Mesenchymal stem cell (in vitro differentiated cells and primary cell): ENCODE data around the gene BYSL.
"Not testable (repeated sequence)": the region's sequence is repeated elsewhere in the genome, so short reads cannot be mapped to it uniquely, and the experiment has no call there.

Source experiments
- DNase-seq: peaks from one replicate; pipeline ENCODE4 v3.0.0-alpha.2; 2013
- H2AFZ ChIP-seq: one replicate; pipeline ENCODE4 v1.6.1; 2013; ENCODE audit warnings: low read depth, mild to moderate bottlenecking, control low read depth, inconsistent platforms, low read length, moderate library complexity
- H2AK5ac ChIP-seq: 2 replicates; pipeline ENCODE4 v1.6.1; 2013; ENCODE audit warnings: low read length, moderate library complexity, mild to moderate bottlenecking, inconsistent platforms; ENCODE audit not compliant: severe bottlenecking
- H2BK120ac ChIP-seq: one replicate; pipeline ENCODE4 v1.6.1; 2013; ENCODE audit warnings: low read depth, mild to moderate bottlenecking, inconsistent platforms, low read length, moderate library complexity
- H2BK12ac ChIP-seq, 2 experiments: one replicate each; pipeline ENCODE4 v1.6.1; 2013; ENCODE audit warnings: inconsistent platforms in 2 of 2, low read length in 2 of 2, mild to moderate bottlenecking in 2 of 2, moderate library complexity in 2 of 2, control low read depth in 1 of 2
- H2BK15ac ChIP-seq: one replicate; pipeline ENCODE4 v1.6.1; 2013; ENCODE audit warnings: mild to moderate bottlenecking, low read depth, inconsistent platforms; ENCODE audit not compliant: poor library complexity, severe bottlenecking
- H2BK5ac ChIP-seq: 2 replicates; pipeline ENCODE4 v1.6.1; 2013; ENCODE audit warnings: low read depth, mild to moderate bottlenecking, low read length, control low read depth, inconsistent platforms; ENCODE audit not compliant: poor library complexity, severe bottlenecking
- H3K14ac ChIP-seq, 2 experiments: one replicate each; pipeline ENCODE4 v1.6.1; 2013; ENCODE audit warnings: inconsistent platforms in 2 of 2, low read length in 2 of 2, control low read depth in 1 of 2, mild to moderate bottlenecking in 1 of 2, moderate library complexity in 1 of 2
- H3K18ac ChIP-seq, 2 experiments: one replicate each; pipeline ENCODE4 v1.6.1; 2013; ENCODE audit warnings: inconsistent platforms in 2 of 2, low read length in 2 of 2, control low read depth in 1 of 2, low read depth in 1 of 2, mild to moderate bottlenecking in 1 of 2
- H3K23ac ChIP-seq, 2 experiments: one replicate each; pipeline ENCODE4 v1.6.1; 2013; ENCODE audit warnings: inconsistent platforms in 2 of 2, low read length in 2 of 2, mild to moderate bottlenecking in 2 of 2, moderate library complexity in 2 of 2, control low read depth in 1 of 2
- H3K27ac ChIP-seq: 2 replicates; pipeline ENCODE4 v1.5.1; 2013; ENCODE audit warnings: mild to moderate bottlenecking, moderate library complexity, low read length, control low read depth, inconsistent platforms; ENCODE audit not compliant: poor library complexity, severe bottlenecking
- H3K27me3 ChIP-seq, 2 experiments: 2 replicates each; pipeline versions ENCODE4 v1.6.1 to v1.7.0; 2013; ENCODE audit warnings: low read length in 2 of 2, mild to moderate bottlenecking in 2 of 2, moderate library complexity in 2 of 2, control low read depth in 1 of 2, inconsistent platforms in 1 of 2; ENCODE audit not compliant: control insufficient read depth in 1 of 2, insufficient read depth in 1 of 2
- H3K36me3 ChIP-seq, 2 experiments: 2 replicates each; pipeline versions ENCODE4 v1.6.1 to v1.7.0; 2013; ENCODE audit warnings: low read length in 2 of 2, control low read depth in 1 of 2, inconsistent platforms in 1 of 2, low read depth in 1 of 2, mild to moderate bottlenecking in 1 of 2; ENCODE audit not compliant: insufficient read depth in 2 of 2, control insufficient read depth in 1 of 2
- H3K4ac ChIP-seq, 2 experiments: one replicate each; pipeline ENCODE4 v1.6.1; 2013; ENCODE audit warnings: inconsistent platforms in 2 of 2, low read length in 2 of 2, mild to moderate bottlenecking in 2 of 2, moderate library complexity in 2 of 2, control low read depth in 1 of 2, low read depth in 1 of 2
- H3K4me1 ChIP-seq: 2 replicates; pipeline ENCODE4 v1.6.1; 2013; ENCODE audit warnings: low read depth, low read length, control low read depth; ENCODE audit not compliant: control insufficient read depth, insufficient read depth
- H3K4me2 ChIP-seq: 2 replicates; pipeline ENCODE4 v1.6.1; 2013; ENCODE audit warnings: low read length, mild to moderate bottlenecking, inconsistent platforms; ENCODE audit not compliant: poor library complexity, severe bottlenecking
- H3K4me3 ChIP-seq, 2 experiments: 2 replicates each; pipeline versions ENCODE4 v1.5.1 to v1.7.0; 2013; ENCODE audit warnings: low read length in 2 of 2, mild to moderate bottlenecking in 2 of 2, control low read depth in 1 of 2, low read depth in 1 of 2; ENCODE audit not compliant: insufficient read depth in 1 of 2
- H3K79me1 ChIP-seq: replicated peaks from 2 replicates; pipeline ENCODE4 v1.6.1; 2013; ENCODE audit warnings: mild to moderate bottlenecking, control low read depth, low read length, inconsistent platforms; ENCODE audit not compliant: poor library complexity, severe bottlenecking
- H3K9ac ChIP-seq: 2 replicates; pipeline ENCODE4 v1.7.0; 2013; ENCODE audit warnings: mild to moderate bottlenecking, low read length, moderate library complexity
- H3K9me3 ChIP-seq: 2 replicates; pipeline ENCODE4 v1.7.0; 2013; ENCODE audit warnings: mild to moderate bottlenecking, low read length; ENCODE audit not compliant: control insufficient read depth
- H4K8ac ChIP-seq: one replicate; pipeline ENCODE4 v1.6.1; 2013; ENCODE audit warnings: inconsistent platforms, mild to moderate bottlenecking, low read length, moderate library complexity
- H4K91ac ChIP-seq: one replicate; pipeline ENCODE4 v1.6.1; 2013; ENCODE audit warnings: mild to moderate bottlenecking, low read length, inconsistent platforms
- WGBS: methylation state at CpG from one replicate; pipeline ENCODE4 v1.1.7; 2013; ENCODE audit warnings: mixed read lengths; 5-methylcytosine and 5-hydroxymethylcytosine counted together

BYSL gene

GRCh38 chr6:41942067-41942851 is 21.0 kb downstream of the BYSL start:
- Histone ChIP-seq H3K27ac (peak overlapping the region; percentile 77), H3K4me3 (peak overlapping the region in 1 of 2 experiments; percentile 98), H3K36me3 (peaks cover 6 to 8% of the 10 kb centered on the region in 2 experiments), H3K23ac (no peak overlapping the region), H3K9me3 (no peaks in the 10 kb centered on the region), H3K9ac (peak overlapping the region; percentile 68), H2BK12ac (peak overlapping the region in 1 of 2 experiments; percentile 15), H2BK5ac (no peak overlapping the region), H3K79me1 (peaks cover 5% of the 10 kb centered on the region), H3K4ac (peak overlapping the region in 1 of 2 experiments; percentile 19), H3K4me1 (peaks cover 30% of the 10 kb centered on the region), H3K14ac (peak overlapping the region in 1 of 2 experiments; percentile 18), H2BK15ac (no peak overlapping the region), H2AFZ (no peak overlapping the region), H4K8ac (peak overlapping the region; percentile 29), H4K91ac (no peak overlapping the region), H2AK5ac (peak overlapping the region; percentile 71), H2BK120ac (peak overlapping the region; percentile 55), H3K27me3 (no peaks in the 10 kb centered on the region), H3K4me2 (peak overlapping the region; percentile 50), H3K18ac (peak overlapping the region; percentile 67 to 92)
- no peak for DNase-seq
- WGBS, result 47% methylated on average over 20 of the region's 20 CpGs

GRCh38 chr6:41942882-41943281 is 21.6 kb downstream of the BYSL start:
- H2AK5ac ChIP-seq, H4K8ac ChIP-seq, H3K4me3 ChIP-seq, H3K14ac ChIP-seq, H2AFZ ChIP-seq, H3K4me2 ChIP-seq, H3K4ac ChIP-seq, H3K27me3 ChIP-seq, H3K79me1 ChIP-seq, H2BK12ac ChIP-seq, DNase-seq, H3K18ac ChIP-seq, H3K9me3 ChIP-seq, H2BK15ac ChIP-seq, H2BK120ac ChIP-seq, H3K27ac ChIP-seq, H4K91ac ChIP-seq, H3K23ac ChIP-seq, H2BK5ac ChIP-seq, H3K36me3 ChIP-seq: not testable (repeated sequence)
- peaks cover 28% of the 10 kb centered on the region for H3K4me1 ChIP-seq
- WGBS, result 92% methylated on average over 10 of the region's 14 CpGs
- peak overlapping the region; percentile 68 for H3K9ac ChIP-seq

GRCh38 chr6:41943456-41943855 is 22.2 kb downstream of the BYSL start:
- Histone ChIP-seq H3K4me3 (no peak overlapping the region), H2BK120ac (no peak overlapping the region), H2BK15ac (no peak overlapping the region), H3K36me3 (no peaks in the 10 kb centered on the region), H3K27ac (no peak overlapping the region), H3K4me1 (peaks cover 25% of the 10 kb centered on the region), H3K4me2 (no peak overlapping the region), H3K14ac (no peak overlapping the region), H4K8ac (no peak overlapping the region), H2BK5ac (no peak overlapping the region), H3K18ac (no peak overlapping the region), H3K79me1 (no peaks in the 10 kb centered on the region), H4K91ac (no peak overlapping the region), H2AK5ac (no peak overlapping the region), H2BK12ac (no peak overlapping the region), H2AFZ (no peak overlapping the region), H3K9me3 (no peaks in the 10 kb centered on the region), H3K23ac (no peak overlapping the region), H3K9ac (no peak overlapping the region), H3K27me3 (no peaks in the 10 kb centered on the region), H3K4ac (no peak overlapping the region)
- DNase-seq, result no peak

GRCh38 chr6:41947581-41948220 is 26.4 kb downstream of the BYSL start:
- Histone ChIP-seq H3K79me1 (no peaks in the 10 kb centered on the region), H2AFZ (no peak overlapping the region), H4K91ac (no peak overlapping the region), H3K18ac (no peak overlapping the region), H3K27me3 (no peaks in the 10 kb centered on the region), H3K36me3 (no peaks in the 10 kb centered on the region), H3K4ac (no peak overlapping the region), H2BK15ac (no peak overlapping the region), H3K4me1 (no peaks in the 10 kb centered on the region), H2BK12ac (no peak overlapping the region), H3K23ac (no peak overlapping the region), H3K4me2 (no peak overlapping the region), H4K8ac (no peak overlapping the region), H3K9ac (no peak overlapping the region), H2BK120ac (no peak overlapping the region), H3K27ac (no peak overlapping the region), H2BK5ac (no peak overlapping the region), H3K14ac (no peak overlapping the region), H3K9me3 (no peaks in the 10 kb centered on the region), H3K4me3 (no peak overlapping the region), H2AK5ac (no peak overlapping the region)
- WGBS, result 88% methylated on average over 10 of the region's 10 CpGs
- DNase-seq, result no peak
